GM12874 (cell line): ENCODE results near the gene ABCB8.

ENCODE experiments used
- CTCF ChIP-seq: IDR thresholded peaks from 2 replicates; pipeline ENCODE4 v1.5.1; 2011; ENCODE audit warnings: low read depth, mild to moderate bottlenecking, control low read depth, low read length, moderate library complexity; ENCODE audit not compliant: insufficient read depth

ABCB8 gene

GRCh38 chr7:151059367-151060112, 31.3 kb downstream of the ABCB8 start, which contains the start of gene SLC4A2:
Gene SLC4A2 (plus strand): TSS chr7:151059589. CDS start chr7:151061988, 2,399 bp downstream.
- peak; percentile 78 for TF ChIP-seq CTCF

GRCh38 chr7:151060113-151060415, 31.8 kb downstream of the ABCB8 start:
- no peak for TF ChIP-seq CTCF

- TF ChIP-seq CTCF = 0 out of 2 replicates have a peak, but pooled peaks have one; percentile 12
Observed at GRCh38 chr7:151060416-151061212, 32.4 kb downstream of the ABCB8 start.

- no peak for TF ChIP-seq CTCF
Observed at GRCh38 chr7:151061213-151062110, 33.2 kb downstream of the ABCB8 start.

GRCh38 chr7:151062111-151062398, 33.8 kb downstream of the ABCB8 start:
- no peak for TF ChIP-seq CTCF

GRCh38 chr7:151062399-151063211, 34.4 kb downstream of the ABCB8 start:
- TF ChIP-seq CTCF = no peak
